Dendritic cell treated with granulocyte-macrophage colony-stimulating factor and Interleukin-4, amounts not matched to agents 40 ng/mL and 50 ng/mL, for 4 days (primary cell): ENCODE data around the gene TRAK1.
"Not testable (repeated sequence)": the region's sequence is repeated elsewhere in the genome, so short reads cannot be mapped to it uniquely, and the experiment has no call there.

Source experiments
- H3K27ac Mint-ChIP-seq: one replicate; pipeline ENCODE4 v1.8.0; 2022; ENCODE audit warnings: mild to moderate bottlenecking, mixed read lengths
- H3K27me3 Mint-ChIP-seq: one replicate; pipeline ENCODE4 v1.8.0; 2022; ENCODE audit warnings: mild to moderate bottlenecking, mixed read lengths
- H3K36me3 Mint-ChIP-seq: one replicate; pipeline ENCODE4 v1.8.0; 2022; ENCODE audit warnings: low read depth, mixed read lengths
- H3K4me1 Mint-ChIP-seq: one replicate; pipeline ENCODE4 v1.8.0; 2022; ENCODE audit warnings: low read depth, mixed read lengths
- H3K4me3 Mint-ChIP-seq: one replicate; pipeline ENCODE4 v1.8.0; 2022; ENCODE audit warnings: mild to moderate bottlenecking, moderate library complexity, mixed read lengths
- H3K9me3 Mint-ChIP-seq: one replicate; pipeline ENCODE4 v1.8.0; 2022; ENCODE audit warnings: mixed read lengths
- intact Hi-C: fragments of 100-400 bp; cut with micrococcal nuclease; formaldehyde crosslinking; loops from one replicate; pipeline ENCODE4 v1.15.0; 2022

Gene TRAK1, protein sequence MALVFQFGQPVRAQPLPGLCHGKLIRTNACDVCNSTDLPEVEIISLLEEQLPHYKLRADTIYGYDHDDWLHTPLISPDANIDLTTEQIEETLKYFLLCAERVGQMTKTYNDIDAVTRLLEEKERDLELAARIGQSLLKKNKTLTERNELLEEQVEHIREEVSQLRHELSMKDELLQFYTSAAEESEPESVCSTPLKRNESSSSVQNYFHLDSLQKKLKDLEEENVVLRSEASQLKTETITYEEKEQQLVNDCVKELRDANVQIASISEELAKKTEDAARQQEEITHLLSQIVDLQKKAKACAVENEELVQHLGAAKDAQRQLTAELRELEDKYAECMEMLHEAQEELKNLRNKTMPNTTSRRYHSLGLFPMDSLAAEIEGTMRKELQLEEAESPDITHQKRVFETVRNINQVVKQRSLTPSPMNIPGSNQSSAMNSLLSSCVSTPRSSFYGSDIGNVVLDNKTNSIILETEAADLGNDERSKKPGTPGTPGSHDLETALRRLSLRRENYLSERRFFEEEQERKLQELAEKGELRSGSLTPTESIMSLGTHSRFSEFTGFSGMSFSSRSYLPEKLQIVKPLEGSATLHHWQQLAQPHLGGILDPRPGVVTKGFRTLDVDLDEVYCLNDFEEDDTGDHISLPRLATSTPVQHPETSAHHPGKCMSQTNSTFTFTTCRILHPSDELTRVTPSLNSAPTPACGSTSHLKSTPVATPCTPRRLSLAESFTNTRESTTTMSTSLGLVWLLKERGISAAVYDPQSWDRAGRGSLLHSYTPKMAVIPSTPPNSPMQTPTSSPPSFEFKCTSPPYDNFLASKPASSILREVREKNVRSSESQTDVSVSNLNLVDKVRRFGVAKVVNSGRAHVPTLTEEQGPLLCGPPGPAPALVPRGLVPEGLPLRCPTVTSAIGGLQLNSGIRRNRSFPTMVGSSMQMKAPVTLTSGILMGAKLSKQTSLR

DNA sequence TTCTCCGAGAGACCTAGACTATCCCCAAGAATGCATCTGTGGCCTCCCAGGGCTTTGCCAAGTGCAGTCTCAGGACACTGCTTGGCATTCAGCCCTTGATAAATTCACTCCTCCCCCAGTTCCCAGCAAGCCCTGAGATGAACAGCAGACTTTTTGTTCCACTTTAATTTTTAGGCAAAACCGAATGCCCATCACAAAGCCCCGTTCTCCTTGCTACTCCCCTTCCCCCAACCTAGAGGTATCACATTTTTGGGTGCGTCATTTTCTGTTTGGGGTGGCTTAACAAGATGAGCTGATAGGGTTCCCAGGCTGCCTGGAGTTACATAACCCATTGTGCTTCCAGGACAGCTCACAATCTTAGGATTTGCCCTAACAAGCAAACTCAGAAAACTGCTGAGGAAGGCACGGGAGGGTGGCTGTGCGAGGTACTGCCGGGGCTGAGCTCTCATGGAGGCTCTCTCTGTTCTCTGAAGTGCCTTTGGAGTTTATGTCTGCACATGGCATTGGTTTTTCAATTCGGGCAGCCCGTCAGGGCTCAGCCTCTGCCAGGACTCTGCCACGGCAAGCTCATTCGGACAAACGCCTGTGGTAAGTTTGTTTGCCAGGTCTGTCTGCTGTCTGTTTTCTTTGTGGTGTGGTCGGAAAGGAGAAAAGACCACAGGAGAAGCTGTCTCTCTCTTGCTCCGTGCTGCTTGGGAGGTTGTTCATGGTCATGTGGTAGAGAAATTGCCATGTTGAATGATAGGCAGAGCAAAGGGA is at the start of gene TRAK1:
Gene TRAK1 (plus strand): TSS at position 385 of the 759 bp plus-strand sequence. CDS start 113 bp downstream, at position 498.
- no peak within 1 kb of the TSS for H3K4me3 Mint-ChIP-seq
- H3K4me1 Mint-ChIP-seq = peaks cover 40% of the 10 kb centered on the region
- intact Hi-C loops = no loop called here
- H3K27ac Mint-ChIP-seq = peak within 1 kb of the TSS; percentile 25
- peaks cover 25% of the 10 kb centered on the region for H3K9me3 Mint-ChIP-seq
- H3K36me3 Mint-ChIP-seq = peaks cover 80% of the 10 kb centered on the region
- no peaks in the 10 kb centered on the region for H3K27me3 Mint-ChIP-seq

DNA sequence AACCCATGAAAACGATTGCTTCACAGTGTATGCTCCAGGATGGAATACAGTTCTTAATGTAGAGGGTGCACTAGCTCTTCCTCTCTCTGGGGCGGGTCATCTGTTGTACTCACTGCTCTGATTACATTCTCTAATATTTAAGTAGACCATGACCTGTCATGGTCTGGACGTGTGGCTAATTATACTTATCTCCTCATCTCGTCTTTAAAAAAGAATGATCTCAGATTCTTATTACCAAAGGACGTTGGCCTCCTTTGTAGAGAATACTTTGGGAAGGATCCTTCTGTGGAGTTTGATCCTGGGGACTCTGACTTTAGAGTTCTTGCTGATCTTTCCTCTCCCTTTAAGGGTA is 48.4 kb upstream of the TRAK1 start:
- Mint-ChIP-seq H3K27ac (no peak overlapping the region), H3K27me3 (no peaks in the 10 kb centered on the region), H3K4me1 (peaks cover 22% of the 10 kb centered on the region), H3K36me3 (no peaks in the 10 kb centered on the region), H3K9me3 (no peaks in the 10 kb centered on the region), H3K4me3 (no peak overlapping the region)
- intact Hi-C loops = no loop called here

DNA sequence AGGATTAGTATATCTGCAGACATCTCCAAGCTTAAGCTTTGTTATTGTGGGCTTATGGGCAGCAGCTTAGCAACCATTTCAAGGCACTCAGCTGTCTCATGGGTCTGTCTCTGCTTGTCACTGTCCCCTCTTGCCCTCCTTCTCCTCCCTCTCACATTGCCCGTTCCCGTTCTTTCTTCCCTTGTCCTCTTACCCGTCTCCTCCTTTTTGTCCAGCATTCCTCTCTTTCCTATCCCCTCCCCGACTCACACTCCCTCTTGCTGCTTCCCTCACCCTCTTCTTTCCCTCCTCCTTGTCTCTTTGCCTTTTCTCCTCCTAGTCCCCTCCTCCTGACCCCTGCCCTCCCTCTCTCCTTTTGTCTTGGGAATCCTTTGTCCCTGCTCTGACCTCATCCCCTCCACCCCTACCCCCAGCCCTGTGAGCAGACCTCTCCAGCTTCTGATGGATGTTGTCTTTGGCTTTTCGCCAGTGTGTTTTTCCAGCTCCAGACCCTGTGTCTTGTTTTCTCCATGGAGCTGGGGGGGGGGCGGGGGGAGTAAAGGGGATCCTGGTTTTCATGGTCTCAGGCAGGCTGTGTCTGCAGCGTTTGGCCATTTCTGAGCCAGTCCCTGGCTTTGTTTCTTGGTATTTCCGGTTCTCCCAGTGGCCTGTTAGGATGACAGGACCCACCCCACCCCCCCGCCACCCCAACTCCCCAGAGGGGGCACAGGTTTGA is 47.9 kb upstream of the TRAK1 start:
- peaks cover 24% of the 10 kb centered on the region for H3K4me1 Mint-ChIP-seq
- no peaks in the 10 kb centered on the region for H3K36me3 Mint-ChIP-seq
- intact Hi-C loops = no loop called here
- H3K4me3 Mint-ChIP-seq = no peak overlapping the region
- H3K27me3 Mint-ChIP-seq = no peaks in the 10 kb centered on the region
- H3K9me3 Mint-ChIP-seq = no peaks in the 10 kb centered on the region
- H3K27ac Mint-ChIP-seq = no peak overlapping the region

DNA sequence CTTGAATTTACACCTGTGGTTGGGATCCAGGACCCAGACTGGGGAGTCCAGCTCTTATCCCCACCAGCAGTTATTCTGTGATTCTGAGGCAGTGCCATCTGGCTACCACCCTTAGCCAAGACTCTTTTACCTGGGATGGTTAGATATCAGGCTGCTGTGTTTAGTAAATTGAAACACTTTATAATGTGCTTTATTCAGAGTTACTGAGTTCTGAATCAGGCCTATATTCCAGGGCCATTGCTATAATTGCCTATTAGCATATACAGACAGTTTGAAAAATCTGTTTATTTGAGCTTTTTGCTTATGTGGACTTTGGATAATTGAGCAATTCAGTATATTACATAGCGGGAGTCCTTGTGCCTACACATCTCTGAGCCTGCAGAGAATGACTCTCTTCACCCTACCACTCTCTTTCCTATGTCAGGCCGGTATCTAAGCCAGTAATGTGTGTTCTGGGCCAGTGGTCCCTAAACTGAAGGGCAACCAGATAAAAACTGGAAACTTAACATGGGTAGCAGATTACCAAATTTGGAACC is 45.4 kb upstream of the TRAK1 start:
- H3K36me3 Mint-ChIP-seq = no peaks in the 10 kb centered on the region
- H3K9me3 Mint-ChIP-seq = no peaks in the 10 kb centered on the region
- no peak overlapping the region for H3K4me3 Mint-ChIP-seq
- no peak overlapping the region for H3K27ac Mint-ChIP-seq
- H3K27me3 Mint-ChIP-seq = no peaks in the 10 kb centered on the region
- intact Hi-C loops = no loop called here
- peaks cover 36% of the 10 kb centered on the region for H3K4me1 Mint-ChIP-seq

DNA sequence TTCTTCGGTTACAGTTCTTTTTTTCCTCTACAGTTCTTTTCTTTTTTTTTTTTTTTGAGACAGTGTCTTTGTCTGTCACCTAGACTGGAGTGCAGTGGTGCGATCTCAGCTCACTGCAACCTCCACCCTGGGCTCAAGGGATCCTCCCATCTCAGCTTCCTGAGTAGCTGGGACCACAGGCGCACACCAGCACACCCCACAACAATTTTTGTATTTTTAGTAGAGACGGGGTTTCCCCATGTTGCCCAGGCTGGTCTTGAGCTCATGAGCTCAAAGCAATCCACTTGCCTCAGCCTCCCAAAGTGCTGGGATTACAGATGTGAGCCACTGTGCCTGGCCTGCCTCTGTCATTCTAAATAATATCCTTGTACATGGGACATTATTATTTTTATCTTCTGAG is 42.6 kb upstream of the TRAK1 start:
- H3K4me3 Mint-ChIP-seq, H3K9me3 Mint-ChIP-seq, H3K27me3 Mint-ChIP-seq, intact Hi-C loops, H3K27ac Mint-ChIP-seq, H3K36me3 Mint-ChIP-seq: not testable (repeated sequence)
- H3K4me1 Mint-ChIP-seq = peaks cover 46% of the 10 kb centered on the region

DNA sequence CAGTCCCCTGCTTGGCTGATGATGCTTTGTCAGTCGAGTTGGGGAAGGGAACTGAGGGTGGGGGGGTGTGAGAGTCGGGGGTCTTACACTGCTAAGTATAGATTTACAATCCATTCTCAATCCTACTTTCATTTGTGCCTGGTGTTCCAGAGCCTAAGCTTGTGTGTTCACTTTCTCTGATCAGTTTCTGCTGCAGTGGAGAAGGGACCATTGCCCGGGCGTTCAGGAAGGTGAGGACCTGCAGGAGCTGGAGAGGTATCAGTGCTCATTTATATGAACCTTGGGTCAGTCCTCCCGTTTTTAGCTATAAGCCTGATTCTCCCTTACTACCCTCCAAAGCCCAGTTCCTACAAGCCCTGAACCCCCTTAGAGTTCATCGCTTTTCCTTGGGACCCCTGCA is 41.0 kb upstream of the TRAK1 start:
- peaks cover 2% of the 10 kb centered on the region for H3K36me3 Mint-ChIP-seq
- no peaks in the 10 kb centered on the region for H3K27me3 Mint-ChIP-seq
- no peak overlapping the region for H3K27ac Mint-ChIP-seq
- no peaks in the 10 kb centered on the region for H3K9me3 Mint-ChIP-seq
- intact Hi-C loops = no loop called here
- H3K4me1 Mint-ChIP-seq = peaks cover 40% of the 10 kb centered on the region
- H3K4me3 Mint-ChIP-seq = no peak overlapping the region

DNA sequence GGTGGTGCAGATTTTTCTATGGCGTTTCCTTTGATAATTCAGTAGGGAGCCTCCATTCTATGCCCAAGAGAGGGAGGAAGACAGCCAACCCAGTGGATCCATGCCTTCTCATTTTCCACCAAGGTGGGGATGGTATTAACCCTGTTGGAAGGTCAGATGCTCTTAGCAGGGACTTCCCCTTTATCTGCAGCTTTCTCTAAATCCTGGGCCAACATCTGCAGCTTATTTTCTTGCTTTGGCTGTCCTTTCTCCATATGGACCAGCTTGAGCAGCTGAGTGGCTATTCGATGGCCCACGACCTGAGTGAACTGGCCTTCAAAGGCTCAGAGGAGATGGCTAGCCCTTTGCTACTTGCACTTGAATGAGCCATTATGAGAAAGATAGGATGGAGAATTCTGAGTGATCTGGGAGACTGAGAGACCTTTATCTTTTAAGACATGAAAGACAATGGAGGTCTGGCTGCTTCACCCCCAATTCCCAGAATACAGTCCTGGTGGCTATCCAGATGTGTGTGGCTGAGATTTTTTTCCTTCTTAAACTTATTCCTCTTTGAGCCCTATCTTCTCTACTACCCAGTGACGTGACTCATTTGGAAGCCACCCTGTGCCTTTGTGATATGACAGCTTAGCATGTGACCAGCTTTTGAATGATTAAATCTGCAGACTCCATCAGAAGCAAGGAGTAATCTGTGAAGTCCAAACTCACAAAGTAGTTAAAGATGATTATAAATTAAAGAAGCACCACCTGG is 39.6 kb upstream of the TRAK1 start:
- Mint-ChIP-seq H3K27ac (no peak overlapping the region), H3K36me3 (peaks cover 9% of the 10 kb centered on the region), H3K27me3 (no peaks in the 10 kb centered on the region), H3K4me1 (peaks cover 40% of the 10 kb centered on the region), H3K9me3 (no peaks in the 10 kb centered on the region), H3K4me3 (no peak overlapping the region)
- intact Hi-C loops = no loop called here

DNA sequence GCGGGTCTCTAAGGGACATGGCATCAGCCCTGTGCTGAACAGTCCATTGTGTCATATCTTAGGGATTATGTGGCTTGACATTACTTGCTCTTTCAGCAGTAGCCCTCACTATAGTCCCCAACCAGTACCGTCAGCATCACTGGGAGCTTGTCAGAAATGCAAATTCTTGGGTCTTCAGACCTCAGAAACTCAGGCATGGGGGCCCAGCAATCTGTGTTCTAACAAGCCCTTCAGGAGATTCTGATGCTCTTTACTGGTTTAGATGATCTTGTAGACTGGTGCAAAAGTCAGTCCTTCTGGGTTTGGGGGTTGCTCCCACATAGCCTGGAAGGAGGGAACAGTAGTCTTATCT is 39.0 kb upstream of the TRAK1 start:
- Mint-ChIP-seq H3K4me3 (no peak overlapping the region), H3K27ac (no peak overlapping the region)

DNA sequence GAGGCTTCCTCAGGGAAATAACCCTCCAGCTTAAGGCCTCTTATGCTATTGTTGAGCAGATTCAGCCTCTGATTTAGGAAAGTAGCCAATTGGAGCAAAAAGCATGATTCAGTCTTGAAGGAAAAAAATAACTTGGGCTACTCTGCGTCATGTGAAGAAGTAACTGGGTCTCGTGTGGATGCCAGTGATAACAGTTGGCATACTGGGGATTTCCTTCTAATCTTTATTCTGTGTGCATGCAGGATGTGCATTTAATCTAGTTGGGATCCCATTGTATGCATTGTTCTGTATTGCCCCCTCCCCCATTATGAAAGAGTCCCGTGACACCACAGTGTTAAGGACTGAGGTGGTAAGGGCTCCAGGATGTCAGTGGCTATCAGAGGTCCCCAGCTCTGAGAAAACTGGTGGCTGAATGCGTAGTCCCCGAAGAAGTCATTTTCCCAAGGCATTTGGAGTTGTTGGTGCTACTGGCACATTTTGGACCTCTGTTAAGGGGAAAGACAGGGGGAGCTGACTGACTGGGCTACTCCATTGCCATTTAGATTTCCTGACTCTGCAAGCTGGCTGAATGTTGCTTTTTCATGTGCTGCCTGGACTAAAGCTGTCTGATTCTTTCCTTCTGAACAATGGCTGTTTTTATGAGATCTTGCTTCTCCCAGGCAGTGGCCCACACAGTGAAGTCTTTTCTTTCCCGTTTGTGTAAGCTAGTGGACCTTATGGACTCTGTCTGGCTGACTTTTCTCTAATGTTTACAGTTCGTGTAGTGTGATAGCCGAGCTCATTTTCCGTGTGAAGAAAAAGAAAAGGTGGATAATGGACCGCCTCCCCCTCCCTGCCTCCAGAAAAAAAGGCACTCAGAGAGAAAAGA is 38.4 kb upstream of the TRAK1 start:
- intact Hi-C loops = no loop called here
- H3K4me1 Mint-ChIP-seq = peaks cover 47% of the 10 kb centered on the region
- peaks cover 9% of the 10 kb centered on the region for H3K36me3 Mint-ChIP-seq
- no peak overlapping the region for H3K4me3 Mint-ChIP-seq
- H3K27me3 Mint-ChIP-seq = no peaks in the 10 kb centered on the region
- no peak overlapping the region for H3K27ac Mint-ChIP-seq
- no peaks in the 10 kb centered on the region for H3K9me3 Mint-ChIP-seq

More for the DNA sequence above, 39.0 kb upstream of the TRAK1 start:
- H3K36me3 Mint-ChIP-seq = peaks cover 9% of the 10 kb centered on the region
- intact Hi-C loops = no loop called here
- no peaks in the 10 kb centered on the region for H3K27me3 Mint-ChIP-seq
- peaks cover 41% of the 10 kb centered on the region for H3K4me1 Mint-ChIP-seq
- H3K9me3 Mint-ChIP-seq = no peaks in the 10 kb centered on the region

DNA sequence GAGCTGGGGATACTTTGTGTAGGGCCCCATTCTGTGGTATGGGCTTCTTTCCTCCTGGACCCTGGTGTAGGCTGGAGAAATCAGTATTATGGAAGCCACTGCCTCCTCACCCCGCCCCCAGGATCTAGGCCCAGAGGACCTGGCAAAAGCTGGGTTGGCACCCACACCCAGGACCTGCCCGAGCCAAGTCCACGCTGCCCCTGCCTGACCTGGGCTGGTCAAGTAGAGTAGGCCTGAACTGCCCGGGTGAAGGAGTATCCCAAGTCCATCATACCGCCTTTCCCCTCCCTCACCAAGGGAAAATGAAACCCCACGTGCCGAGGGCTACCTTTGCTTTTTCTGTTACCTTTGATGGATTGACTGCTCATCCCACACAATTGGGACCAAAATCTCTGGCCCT is 37.7 kb upstream of the TRAK1 start:
- no peaks in the 10 kb centered on the region for H3K9me3 Mint-ChIP-seq
- no peak overlapping the region for H3K27ac Mint-ChIP-seq
- peaks cover 9% of the 10 kb centered on the region for H3K36me3 Mint-ChIP-seq
- H3K4me3 Mint-ChIP-seq = no peak overlapping the region
- no peaks in the 10 kb centered on the region for H3K27me3 Mint-ChIP-seq
- intact Hi-C loops = no loop called here
- peaks cover 46% of the 10 kb centered on the region for H3K4me1 Mint-ChIP-seq

DNA sequence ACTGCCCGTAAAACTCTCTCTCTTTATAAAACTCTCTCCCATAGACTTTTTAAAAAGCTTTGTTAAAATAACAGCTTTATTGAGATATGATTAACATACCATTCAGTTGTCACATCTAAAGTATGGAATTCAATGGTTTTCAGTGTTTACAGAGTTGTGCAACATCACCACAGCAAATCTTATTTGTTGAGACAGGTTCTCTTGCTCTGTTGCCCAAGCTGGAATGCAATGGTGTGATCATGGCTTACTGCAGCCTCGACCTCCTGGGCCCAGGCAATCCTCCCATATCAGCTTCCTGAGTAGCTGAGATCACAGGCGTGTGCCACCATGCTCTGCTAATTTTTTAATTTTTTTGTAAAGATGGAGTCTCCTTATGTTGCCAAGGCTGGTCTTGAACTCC is 35.9 kb upstream of the TRAK1 start:
- Mint-ChIP-seq H3K27ac (no peak overlapping the region), H3K27me3 (no peaks in the 10 kb centered on the region), H3K4me3 (no peak overlapping the region), H3K36me3 (peaks cover 9% of the 10 kb centered on the region), H3K9me3 (no peaks in the 10 kb centered on the region), H3K4me1 (peaks cover 42% of the 10 kb centered on the region)
- intact Hi-C loops = no loop called here

DNA sequence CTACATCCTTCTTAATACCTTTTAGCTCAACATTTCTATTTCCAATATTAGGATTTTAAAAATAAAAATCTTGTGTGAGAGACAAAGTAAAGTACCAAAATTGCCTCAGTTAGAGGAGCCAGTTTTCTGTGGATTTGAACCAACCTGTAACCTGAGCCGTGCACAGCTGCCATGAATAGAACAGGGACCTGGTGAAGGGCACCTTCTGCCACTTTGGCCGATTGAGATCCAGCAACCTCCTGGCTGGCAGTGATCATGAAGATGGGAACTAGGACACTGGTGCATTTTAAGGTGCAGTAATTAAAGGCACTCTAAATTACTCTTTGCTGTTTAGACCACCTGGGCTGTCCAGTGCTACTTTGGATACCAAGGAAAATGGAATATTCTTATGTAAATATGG is 34.3 kb upstream of the TRAK1 start:
- Mint-ChIP-seq H3K4me3 (no peak overlapping the region), H3K9me3 (no peaks in the 10 kb centered on the region), H3K36me3 (peaks cover 9% of the 10 kb centered on the region), H3K27ac (no peak overlapping the region), H3K4me1 (peaks cover 48% of the 10 kb centered on the region), H3K27me3 (no peaks in the 10 kb centered on the region)
- intact Hi-C loops = no loop called here
